SKM-1 (cell line): Measurements from ENCODE around the gene GGNBP2.

Source experiments
- DNase-seq: peaks from one replicate; lab custom pipeline; 2025; ENCODE audit not compliant: unreplicated experiment; lab: John Stamatoyannopoulos, UW

GGNBP2 gene

GRCh38 chr17:36550491-36551417, 6.0 kb downstream of the GGNBP2 start:
- DNase-seq = peak; percentile 4

GRCh38 chr17:36553459-36553858, 8.7 kb downstream of the GGNBP2 start:
- no peak for DNase-seq

DNA sequence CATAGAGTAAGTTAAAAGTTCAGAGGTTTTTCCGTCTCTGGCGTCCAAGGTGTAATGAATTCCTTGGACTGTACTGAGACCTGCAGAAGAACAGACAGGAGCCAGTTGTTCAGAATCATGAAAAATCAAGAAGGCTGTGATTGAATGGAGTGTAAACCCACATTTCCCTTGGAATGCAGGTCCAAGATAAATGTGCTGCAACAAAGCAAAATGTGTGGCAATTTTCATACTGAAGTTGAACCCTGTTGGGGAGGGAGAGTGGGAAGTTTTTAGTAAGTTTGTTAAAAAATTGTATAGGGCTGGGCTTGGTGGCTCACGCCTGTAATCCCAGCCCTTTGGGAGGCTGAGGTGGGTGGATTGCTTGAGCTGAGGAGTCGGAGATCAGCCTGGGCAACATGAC, 21.4 kb downstream of the GGNBP2 start:
- no peak for DNase-seq

DNA sequence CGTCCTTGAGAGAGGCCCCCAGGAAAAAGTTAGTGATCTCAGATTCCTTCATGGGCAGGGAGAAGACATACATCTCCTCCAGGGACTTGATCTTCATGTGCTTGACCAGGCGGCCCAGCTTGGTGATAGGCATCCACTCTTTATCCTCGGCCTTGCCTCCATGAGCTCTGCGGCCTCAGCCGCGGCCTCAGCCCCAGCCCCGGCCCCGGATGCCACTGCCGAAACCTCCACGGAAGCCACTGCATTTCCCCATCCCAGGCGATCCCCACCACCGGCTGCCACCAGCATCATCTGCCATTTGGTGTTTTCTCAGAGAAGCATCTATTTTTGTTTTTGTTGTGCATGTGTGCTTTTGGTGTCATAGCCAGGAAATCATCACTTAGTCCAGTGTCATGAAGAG, 30.3 kb downstream of the GGNBP2 start:
- no peak for DNase-seq

DNA sequence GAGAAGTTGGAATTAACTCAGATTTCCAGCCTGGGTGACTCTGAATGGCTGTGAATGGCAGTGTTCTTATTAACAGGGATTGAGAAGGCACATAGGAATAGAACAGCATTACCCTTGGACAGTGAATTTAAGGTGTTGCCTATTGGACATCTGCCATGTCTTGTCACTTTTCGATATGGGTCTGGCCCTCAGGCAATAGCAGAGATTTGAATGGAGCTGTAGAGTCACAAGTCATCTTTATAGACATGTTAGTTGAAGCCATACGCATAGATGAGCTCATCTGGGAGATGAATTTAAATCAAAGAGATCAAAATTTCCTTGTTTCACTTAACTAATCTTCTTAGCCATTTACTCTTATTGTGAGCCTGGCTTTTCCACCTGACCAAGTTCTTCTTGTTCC, 32.1 kb downstream of the GGNBP2 start:
- no peak for DNase-seq

- no peak for DNase-seq
Observed at GRCh38 chr17:36578671-36579070, 34.0 kb downstream of the GGNBP2 start.

DNA sequence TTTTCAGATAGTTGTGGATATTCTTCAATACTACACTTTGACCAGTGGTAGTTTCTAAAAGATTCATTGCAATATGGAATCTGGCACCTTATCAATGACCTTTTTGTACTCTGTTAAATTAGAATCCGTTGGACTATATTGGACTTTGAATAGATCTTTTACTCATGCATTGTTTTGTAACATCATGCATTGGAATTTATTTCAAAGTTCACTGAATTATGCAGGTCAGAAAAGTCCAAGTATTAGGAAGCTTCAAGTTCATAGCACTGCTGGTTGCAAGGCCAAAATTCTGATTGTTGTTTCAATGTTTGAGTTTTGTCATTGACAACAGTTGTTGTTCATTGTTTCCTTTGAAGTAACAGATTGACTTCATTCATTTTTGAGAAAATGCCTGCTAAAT, 39.1 kb downstream of the GGNBP2 start:
- no peak for DNase-seq

DNA sequence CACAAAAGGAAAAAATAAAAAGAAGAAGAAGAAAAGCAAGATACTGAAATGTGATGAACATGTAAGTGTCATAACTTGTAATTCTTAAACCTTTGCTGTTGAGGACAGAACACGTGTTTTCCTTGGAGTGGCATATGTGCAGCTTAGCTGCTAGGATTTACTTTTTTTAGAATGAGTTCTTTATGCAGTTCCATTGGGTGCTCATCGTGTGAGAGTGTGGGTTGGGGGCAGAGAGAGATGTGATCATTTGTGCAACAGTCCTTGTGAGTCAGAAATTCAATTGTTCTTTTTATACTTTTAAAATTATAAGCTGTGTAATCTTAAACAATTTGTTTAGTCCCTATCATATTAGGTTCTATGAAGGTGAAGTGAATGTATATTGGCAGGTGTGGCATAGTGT, 41.4 kb downstream of the GGNBP2 start:
- DNase-seq = no peak

DNA sequence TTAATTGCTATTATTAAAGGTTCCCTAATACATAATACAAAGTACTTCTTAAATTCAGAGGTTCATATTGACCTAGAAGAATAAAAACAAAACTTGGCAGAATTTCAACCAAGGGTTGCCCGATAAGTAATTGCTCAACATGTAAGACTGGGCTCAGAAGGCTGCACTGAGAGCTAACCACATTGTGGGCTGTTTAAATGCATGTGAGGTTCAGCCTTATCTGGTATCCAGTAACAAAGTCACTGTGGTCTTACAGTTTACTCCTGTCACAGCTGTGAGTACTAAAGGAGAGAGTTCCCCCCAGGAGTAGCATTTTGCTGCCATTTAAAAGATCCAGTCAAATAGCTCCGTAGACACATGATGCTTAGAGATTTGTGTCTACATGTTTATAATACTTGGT, 45.4 kb downstream of the GGNBP2 start:
- DNase-seq = no peak

GRCh38 chr17:36591434-36592315, 47.0 kb downstream of the GGNBP2 start, which contains the start of gene DHRS11:
DHRS11 (plus strand) TSS chr17:36591879; CDS start chr17:36592010, 131 bp downstream.
- DNase-seq = peak; percentile 49

GRCh38 chr17:36592316-36592715, 47.6 kb downstream of the GGNBP2 start:
- DNase-seq = no peak

DNA sequence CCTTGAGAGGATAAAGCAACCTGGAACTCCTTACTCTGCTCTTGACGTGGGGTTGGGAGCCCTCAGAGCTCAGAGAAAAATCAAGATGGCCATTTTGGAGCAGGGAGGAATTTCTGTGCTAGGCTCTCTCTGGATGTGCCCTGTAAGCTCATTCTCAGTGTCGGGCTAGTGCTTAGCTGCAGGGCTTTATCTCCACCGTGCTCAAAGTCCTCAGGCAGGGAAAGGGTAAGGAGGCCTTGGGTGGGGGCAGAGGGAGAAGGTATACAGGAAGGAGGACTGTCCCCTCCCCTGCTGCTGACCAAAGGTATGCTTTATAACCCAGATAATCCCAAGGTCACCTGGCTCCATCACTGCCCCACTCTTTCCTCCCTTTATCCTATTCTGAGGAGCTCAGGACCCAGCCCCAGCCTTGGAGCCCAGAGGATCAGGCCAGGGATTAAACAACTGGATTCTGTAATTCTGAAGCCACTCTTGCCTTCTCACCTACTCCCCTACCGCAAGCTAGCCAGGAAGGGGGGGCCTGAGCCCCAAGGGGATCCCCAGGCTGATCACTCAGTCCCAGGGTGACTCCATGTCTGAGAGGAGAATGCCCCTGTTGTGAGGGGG, 48.1 kb downstream of the GGNBP2 start:
- DNase-seq = no peak

DNA sequence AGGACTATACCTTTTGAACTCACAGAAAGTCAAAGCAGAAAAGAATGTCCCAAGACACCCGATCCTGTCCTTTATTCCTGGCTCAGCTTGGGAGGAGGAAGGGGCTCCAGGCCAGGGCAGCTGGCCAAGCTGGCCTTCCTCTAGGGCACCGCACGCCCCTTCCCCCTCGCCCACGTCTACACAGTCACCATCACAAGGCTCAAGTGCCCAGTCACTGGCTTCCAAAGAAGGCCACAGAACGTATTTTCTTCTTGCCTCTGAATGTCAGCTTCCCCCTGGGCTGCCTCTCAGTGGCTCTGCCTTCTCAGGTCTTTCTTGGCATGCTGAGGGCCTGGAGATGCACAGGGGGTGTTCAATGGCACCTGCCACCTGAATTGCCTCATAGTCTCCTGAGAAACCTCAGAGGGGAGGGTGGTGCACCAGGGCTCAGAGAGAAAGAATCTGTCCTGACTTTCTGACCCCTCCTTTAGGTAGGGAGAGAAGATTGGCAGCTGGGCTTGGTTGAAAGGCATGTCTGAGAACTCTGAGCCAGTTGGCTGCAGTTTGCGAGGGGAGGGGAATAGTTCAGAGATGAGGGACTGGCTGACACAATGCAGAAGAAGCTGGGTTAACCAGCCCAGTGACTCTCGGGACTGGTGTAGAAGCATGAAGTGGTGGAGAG, 49.1 kb downstream of the GGNBP2 start:
- DNase-seq = no peak

DNA sequence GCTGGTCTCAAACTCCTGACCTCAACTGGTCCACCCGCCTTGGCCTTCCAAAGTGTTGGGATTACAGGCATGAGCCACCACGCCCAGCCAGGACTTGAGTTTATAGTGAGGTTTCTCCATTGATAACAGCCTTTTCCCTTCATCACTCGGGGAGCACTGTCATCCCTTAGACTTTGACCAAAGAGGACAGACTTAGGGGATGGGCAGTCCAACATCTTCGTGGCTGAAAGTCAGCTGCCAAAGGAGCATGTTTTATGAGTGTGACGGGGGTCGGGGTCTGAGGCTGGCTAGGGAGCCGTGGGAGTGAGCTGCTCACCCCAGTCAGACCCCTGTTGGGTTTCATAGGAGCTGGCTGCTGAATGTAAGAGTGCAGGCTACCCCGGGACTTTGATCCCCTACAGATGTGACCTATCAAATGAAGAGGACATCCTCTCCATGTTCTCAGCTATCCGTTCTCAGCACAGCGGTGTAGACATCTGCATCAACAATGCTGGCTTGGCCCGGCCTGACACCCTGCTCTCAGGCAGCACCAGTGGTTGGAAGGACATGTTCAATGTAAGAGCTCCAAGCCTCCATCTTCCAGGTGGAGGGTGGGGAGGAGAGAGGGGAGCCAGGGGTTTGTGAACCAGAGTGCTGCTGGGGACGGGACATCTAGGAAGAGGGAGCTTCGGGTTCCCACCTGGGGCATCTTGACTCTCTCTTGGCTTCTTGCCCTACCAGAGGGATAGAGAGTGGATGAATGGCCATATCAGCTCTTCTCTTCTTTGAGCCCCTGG, 50.1 kb downstream of the GGNBP2 start:
- DNase-seq = no peak

GRCh38 chr17:36597226-36597625, 52.5 kb downstream of the GGNBP2 start:
- no peak for DNase-seq

DNA sequence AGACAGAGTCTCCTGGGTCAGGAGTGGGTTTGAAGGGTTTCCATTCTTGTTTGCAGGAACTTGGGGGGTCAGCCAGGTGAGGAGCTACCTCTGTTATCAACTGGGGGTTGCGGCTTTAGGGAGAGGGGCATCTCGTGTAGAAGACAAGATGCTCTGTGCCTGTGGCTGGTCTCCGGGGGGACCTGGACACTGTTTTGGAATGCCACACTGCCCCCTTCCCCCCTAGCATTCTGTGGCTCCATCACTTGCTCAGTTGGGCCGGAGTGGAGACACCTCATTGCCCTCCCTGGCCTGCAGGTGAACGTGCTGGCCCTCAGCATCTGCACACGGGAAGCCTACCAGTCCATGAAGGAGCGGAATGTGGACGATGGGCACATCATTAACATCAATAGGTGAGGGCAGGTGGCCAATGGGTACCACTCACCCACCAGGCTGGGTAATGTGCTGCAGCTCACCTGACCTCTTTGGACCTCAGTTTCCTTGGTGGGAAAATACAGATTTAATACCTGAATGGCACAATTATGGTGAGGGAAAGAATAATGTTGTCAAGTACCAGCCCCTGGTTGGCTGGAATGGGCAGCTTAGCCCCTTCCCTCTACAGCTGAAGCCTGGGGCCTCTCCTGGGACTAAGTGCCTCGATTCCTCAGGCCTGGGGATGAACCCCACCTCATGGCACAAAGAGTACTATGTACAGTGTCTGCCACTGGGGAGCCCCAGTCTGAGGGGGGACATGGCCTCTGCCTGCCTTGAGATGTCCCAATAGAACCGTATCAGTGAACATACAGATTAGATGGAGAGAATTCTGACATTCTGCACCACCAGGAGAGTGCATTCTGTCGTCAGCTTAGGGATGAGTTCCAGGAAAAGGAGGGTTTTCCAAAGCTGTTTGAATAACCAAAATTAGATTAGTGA, 53.4 kb downstream of the GGNBP2 start:
- DNase-seq = no peak

DNA sequence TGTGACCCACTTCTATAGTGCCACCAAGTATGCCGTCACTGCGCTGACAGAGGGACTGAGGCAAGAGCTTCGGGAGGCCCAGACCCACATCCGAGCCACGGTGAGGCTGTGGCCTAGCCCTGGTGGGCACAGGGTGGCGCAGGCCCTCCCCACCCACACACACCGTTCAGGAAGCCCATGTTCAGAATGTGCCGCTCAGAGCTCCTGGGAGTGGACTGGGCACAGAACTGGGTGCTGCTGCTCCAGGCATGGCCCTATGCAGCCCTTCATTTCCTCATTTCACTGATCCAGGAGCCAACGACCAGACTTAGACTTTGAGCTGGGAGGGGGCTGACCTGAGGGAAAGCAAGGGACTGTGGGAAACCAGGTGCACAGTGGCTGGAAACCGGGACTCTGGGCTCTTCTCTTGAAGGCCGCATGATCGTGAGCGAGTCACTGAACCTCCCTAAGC, 54.3 kb downstream of the GGNBP2 start:
- no peak for DNase-seq

DNA sequence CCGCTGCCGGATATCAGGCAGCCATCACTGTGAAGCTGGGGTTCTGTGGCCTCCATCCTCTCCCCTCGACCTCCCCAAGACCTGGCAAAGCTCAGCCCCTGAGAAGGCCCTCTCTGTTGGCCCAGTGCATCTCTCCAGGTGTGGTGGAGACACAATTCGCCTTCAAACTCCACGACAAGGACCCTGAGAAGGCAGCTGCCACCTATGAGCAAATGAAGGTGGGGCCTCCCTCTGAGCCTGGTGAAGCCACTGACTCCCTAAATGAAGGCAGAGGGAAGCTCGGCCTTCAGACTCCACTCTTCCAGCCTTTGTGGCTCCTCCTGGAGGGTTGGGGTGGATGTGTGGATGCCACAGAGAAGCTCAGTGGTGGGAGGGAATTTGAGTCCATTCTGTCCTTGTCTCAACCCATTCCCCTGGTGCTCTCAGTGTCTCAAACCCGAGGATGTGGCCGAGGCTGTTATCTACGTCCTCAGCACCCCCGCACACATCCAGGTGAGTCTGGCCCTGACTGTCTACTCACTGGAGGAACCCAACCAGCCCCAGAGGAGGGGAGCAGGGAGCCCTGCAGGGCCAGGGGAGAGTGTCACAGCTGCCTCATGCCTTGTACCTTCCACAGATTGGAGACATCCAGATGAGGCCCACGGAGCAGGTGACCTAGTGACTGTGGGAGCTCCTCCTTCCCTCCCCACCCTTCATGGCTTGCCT, 55.0 kb downstream of the GGNBP2 start:
- no peak for DNase-seq
